ENCODE data around the gene SLC25A38.

GRCh38 chr3:39350714-39351113 is 32.5 kb upstream of the SLC25A38 start:
- TF ChIP-seq, protein P1, sequence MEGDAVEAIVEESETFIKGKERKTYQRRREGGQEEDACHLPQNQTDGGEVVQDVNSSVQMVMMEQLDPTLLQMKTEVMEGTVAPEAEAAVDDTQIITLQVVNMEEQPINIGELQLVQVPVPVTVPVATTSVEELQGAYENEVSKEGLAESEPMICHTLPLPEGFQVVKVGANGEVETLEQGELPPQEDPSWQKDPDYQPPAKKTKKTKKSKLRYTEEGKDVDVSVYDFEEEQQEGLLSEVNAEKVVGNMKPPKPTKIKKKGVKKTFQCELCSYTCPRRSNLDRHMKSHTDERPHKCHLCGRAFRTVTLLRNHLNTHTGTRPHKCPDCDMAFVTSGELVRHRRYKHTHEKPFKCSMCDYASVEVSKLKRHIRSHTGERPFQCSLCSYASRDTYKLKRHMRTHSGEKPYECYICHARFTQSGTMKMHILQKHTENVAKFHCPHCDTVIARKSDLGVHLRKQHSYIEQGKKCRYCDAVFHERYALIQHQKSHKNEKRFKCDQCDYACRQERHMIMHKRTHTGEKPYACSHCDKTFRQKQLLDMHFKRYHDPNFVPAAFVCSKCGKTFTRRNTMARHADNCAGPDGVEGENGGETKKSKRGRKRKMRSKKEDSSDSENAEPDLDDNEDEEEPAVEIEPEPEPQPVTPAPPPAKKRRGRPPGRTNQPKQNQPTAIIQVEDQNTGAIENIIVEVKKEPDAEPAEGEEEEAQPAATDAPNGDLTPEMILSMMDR (IDR thresholded peaks at IDR 0.05), result no peak
- no peak for TF ChIP-seq POLR2A (IDR thresholded peaks at IDR 0.05)

Data from esophagus squamous epithelium (tissue), 4 donors.